ENCODE results near the gene OCIAD1. TPM values are rescaled to one million over a fixed set of nuclear protein-coding genes. Genes with fewer than 3 reads are reported as not detected.
"Not testable (repeated sequence)": the region's sequence is repeated elsewhere in the genome, so short reads cannot be mapped to it uniquely, and the experiment has no call there.

The OCIAD1 gene
- total RNA-seq, 1 experiment from 2014 or later = 110 TPM

DNA sequence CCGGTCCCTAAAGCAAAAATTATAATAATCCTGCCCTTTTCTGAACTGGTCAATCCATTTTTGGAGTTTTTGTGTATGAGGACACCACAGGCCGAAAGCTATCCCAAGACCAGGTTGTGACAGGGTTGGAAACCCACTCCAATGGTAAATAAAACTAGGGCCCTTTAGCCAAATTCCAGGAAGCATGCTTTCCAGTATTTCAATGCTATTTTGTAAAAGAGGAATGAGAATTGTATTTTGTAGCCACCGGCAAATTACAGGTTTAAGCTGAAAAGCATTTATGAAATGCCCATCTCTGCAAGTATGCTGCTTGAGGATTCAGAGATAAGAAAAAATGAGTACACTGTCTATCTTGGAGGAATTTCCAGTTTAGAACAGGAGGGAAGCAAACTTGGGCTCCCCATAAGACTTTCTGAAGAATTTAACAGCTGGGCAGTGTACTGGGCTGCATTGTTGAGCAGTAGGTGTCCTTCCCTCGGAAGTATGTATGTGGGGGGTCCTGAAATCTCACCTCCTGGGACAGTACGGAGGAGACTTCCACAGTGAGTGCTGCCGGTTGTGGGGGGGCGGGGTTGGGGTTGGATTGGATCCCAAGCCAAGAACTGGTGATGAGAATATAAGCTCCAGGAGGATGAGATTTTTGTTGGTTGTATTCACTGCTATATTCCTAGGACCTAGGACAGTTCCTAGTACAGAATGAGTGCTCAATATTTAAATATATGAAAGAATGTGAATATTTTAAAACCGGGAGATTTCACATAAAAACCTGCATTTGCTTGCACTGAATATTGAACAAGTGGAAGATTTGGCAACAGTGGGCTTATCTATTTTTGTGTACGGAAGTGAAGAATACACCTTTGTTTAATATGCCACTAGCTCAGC is 48.9 kb downstream of the OCIAD1 start:
- Histone ChIP-seq H4K20me1 (ENCODE audit: insufficient read depth) (no peaks in the 10 kb centered on the region), H3K27ac (no peak overlapping the region), H3F3A (ENCODE audit: insufficient read depth, low read depth) (no peaks in the 10 kb centered on the region), H3K9me2 (ENCODE audit: insufficient read depth) (no peaks in the 10 kb centered on the region), H3K27me3 (ENCODE audit: insufficient read depth, low read depth) (no peaks in the 10 kb centered on the region), H3K79me2 (ENCODE audit: low read depth) (no peaks in the 10 kb centered on the region), H3K4me3 (no peak overlapping the region), H2AFZ (no peak overlapping the region), H3K4me1 (replicated peaks; ENCODE audit: insufficient read depth) (no peaks in the 10 kb centered on the region), H3K4me2 (no peak overlapping the region), H3K36me3 (ENCODE audit: low read depth) (no peaks in the 10 kb centered on the region), H3K9me3 (ENCODE audit: insufficient read depth, low read depth) (no peaks in the 10 kb centered on the region)
- TF ChIP-seq, protein P1, sequence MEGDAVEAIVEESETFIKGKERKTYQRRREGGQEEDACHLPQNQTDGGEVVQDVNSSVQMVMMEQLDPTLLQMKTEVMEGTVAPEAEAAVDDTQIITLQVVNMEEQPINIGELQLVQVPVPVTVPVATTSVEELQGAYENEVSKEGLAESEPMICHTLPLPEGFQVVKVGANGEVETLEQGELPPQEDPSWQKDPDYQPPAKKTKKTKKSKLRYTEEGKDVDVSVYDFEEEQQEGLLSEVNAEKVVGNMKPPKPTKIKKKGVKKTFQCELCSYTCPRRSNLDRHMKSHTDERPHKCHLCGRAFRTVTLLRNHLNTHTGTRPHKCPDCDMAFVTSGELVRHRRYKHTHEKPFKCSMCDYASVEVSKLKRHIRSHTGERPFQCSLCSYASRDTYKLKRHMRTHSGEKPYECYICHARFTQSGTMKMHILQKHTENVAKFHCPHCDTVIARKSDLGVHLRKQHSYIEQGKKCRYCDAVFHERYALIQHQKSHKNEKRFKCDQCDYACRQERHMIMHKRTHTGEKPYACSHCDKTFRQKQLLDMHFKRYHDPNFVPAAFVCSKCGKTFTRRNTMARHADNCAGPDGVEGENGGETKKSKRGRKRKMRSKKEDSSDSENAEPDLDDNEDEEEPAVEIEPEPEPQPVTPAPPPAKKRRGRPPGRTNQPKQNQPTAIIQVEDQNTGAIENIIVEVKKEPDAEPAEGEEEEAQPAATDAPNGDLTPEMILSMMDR (conservative IDR thresholded peaks at IDR 0.05) = no peak
- no peak for TF ChIP-seq EZH2 (IDR thresholded peaks at IDR 0.05; ENCODE audit: low read depth)
- peak in 1 of 2 experiments; percentile 32 for DNase-seq
- intact Hi-C loops (cut with micrococcal nuclease; ENCODE audit: unreplicated experiment) = no loop called here
- BruUV-seq (replicated peaks) = no TSS peak
- ChIA-PET POLR2A (ENCODE audit: unreplicated experiment) (no interaction called here), CTCF (interaction anchor here (0.6 kb wide), 1 partner anchor 155 kb away, joined by 5 read pairs; no protein-coding TSS in a partner anchor)

- H3K27ac ChIP-seq; H3K4me3 ChIP-seq; H3K36me3 ChIP-seq (ENCODE audit: low read depth); H3K79me2 ChIP-seq (ENCODE audit: low read depth); H2AFZ ChIP-seq; intact Hi-C loops (cut with micrococcal nuclease; ENCODE audit: unreplicated experiment); H3K9me3 ChIP-seq (ENCODE audit: insufficient read depth, low read depth); CTCF ChIA-PET; H3K27me3 ChIP-seq (ENCODE audit: insufficient read depth, low read depth); H3K4me2 ChIP-seq; POLR2A ChIA-PET (ENCODE audit: unreplicated experiment); H3K9me2 ChIP-seq (ENCODE audit: insufficient read depth); BruUV-seq (replicated peaks); DNase-seq; H3F3A ChIP-seq (ENCODE audit: insufficient read depth, low read depth); H4K20me1 ChIP-seq (ENCODE audit: insufficient read depth); H3K4me1 ChIP-seq (replicated peaks; ENCODE audit: insufficient read depth): not testable (repeated sequence)
Measured at GRCh38 chr4:48881646-48882045, 50.8 kb downstream of the OCIAD1 start.

- DNase-seq; H3K79me2 ChIP-seq (ENCODE audit: low read depth); POLR2A ChIA-PET (ENCODE audit: unreplicated experiment); H3K4me2 ChIP-seq; BruUV-seq (replicated peaks); H3K27me3 ChIP-seq (ENCODE audit: insufficient read depth, low read depth); H3F3A ChIP-seq (ENCODE audit: insufficient read depth, low read depth); intact Hi-C loops (cut with micrococcal nuclease; ENCODE audit: unreplicated experiment); H4K20me1 ChIP-seq (ENCODE audit: insufficient read depth); H3K4me1 ChIP-seq (replicated peaks; ENCODE audit: insufficient read depth); H3K9me2 ChIP-seq (ENCODE audit: insufficient read depth); CTCF ChIA-PET; H3K4me3 ChIP-seq; H2AFZ ChIP-seq; H3K27ac ChIP-seq: not testable (repeated sequence)
- Histone ChIP-seq H3K9me3 (ENCODE audit: insufficient read depth, low read depth) (peaks cover 10% of the 10 kb centered on the region; the same call in 1 of the 2 replicates), H3K36me3 (ENCODE audit: low read depth) (peaks cover 39% of the 10 kb centered on the region)
Measured at GRCh38 chr4:48889750-48890149, 58.9 kb downstream of the OCIAD1 start.

DNA sequence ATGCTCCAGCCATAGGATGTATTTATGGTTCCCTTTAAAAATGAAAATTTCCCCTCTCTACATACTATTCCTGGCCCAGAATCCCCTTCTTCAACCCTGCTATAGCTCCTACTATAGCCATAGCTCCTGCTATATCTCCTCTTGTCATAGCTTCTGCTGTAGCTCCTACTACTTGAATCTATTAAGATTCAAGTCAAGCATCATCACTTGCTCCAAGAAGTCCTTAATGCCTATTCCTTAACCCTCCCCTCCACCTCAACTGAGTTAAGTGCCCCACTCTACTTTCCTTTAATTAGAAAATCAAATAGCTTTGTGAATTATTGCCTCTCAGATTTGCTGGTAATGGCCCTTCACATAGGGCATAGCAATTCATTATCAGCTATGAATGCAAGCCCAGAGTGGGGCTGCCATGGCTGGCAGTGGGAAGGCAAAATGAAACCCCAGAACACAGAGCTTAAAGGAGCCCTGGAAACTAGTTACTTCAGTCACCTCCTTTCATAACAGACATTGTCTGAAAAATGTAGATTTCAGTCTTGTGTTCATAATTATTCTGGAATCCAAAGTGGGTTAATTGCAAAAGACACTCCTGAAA is 60.2 kb downstream of the OCIAD1 start:
- TF ChIP-seq, protein P1 (conservative IDR thresholded peaks at IDR 0.05) = no peak
- TF ChIP-seq EZH2 (IDR thresholded peaks at IDR 0.05; ENCODE audit: low read depth) = no peak
- no TSS peak for BruUV-seq (replicated peaks)

More for the DNA sequence above, 60.2 kb downstream of the OCIAD1 start:
- Histone ChIP-seq H3F3A (ENCODE audit: insufficient read depth, low read depth) (no peaks in the 10 kb centered on the region), H3K9me2 (ENCODE audit: insufficient read depth) (no peaks in the 10 kb centered on the region), H3K4me1 (replicated peaks; ENCODE audit: insufficient read depth) (no peaks in the 10 kb centered on the region), H3K4me3 (no peak overlapping the region), H3K27ac (no peak overlapping the region), H3K4me2 (no peak overlapping the region), H3K79me2 (ENCODE audit: low read depth) (no peaks in the 10 kb centered on the region), H3K36me3 (ENCODE audit: low read depth) (peaks cover 39% of the 10 kb centered on the region), H2AFZ (no peak overlapping the region), H3K27me3 (ENCODE audit: insufficient read depth, low read depth) (no peaks in the 10 kb centered on the region), H4K20me1 (ENCODE audit: insufficient read depth) (no peaks in the 10 kb centered on the region), H3K9me3 (ENCODE audit: insufficient read depth, low read depth) (peaks cover 10% of the 10 kb centered on the region; the same call in 1 of the 2 replicates)
- CTCF ChIA-PET = no interaction called here
- POLR2A ChIA-PET (ENCODE audit: unreplicated experiment) = interaction anchor here (0.6 kb wide), 1 partner anchor 111 kb away, joined by 3 read pairs; no protein-coding TSS in a partner anchor
- intact Hi-C loops (cut with micrococcal nuclease; ENCODE audit: unreplicated experiment) = no loop called here
- DNase-seq = no peak
